ENCODE data around the gene POTEF. TPM values are rescaled to one million over a fixed set of nuclear protein-coding genes. Genes with fewer than 3 reads are reported as not detected.
"Not testable (repeated sequence)": the region's sequence is repeated elsewhere in the genome, so short reads cannot be mapped to it uniquely, and the experiment has no call there.

The POTEF gene
- total RNA-seq, result not detected

DNA sequence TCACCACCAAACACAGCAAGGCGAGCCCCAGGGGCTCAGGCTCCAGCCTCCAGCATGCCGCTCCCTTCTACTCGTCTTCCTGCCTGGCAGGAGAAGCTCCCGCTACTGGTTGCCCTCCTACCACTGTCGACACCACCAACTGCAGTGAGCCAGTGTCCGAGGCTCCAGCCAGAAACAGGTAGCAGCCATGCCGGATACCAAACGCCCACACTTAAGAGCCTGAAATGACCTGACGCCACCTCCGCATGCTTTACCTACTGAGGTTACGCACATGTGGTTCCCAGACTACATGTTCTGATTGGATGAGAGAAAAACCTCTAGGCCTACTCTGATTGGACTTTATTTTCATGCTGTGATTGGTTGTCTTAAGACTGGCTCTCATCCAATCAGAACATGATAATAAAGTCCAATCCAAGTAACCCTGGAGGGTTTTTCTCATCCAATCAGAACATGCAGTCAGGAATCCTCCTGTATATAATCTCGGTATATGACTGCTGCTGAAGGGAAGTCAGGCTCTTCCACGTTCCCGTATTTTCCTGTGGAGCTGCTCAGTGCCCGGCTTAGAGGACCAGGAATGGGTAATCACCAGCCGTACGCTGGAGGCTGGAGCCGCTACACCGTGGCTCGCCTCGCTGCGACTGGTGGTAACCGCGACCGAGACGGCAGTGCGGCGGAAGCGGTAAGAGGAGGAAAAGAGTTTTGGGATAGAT lies at the start of gene POTEF:
POTEF (minus strand) TSS at position 103 of the 710 bp plus-strand sequence. CDS start 8,707 bp downstream, outside the sequence.
- DNase-seq, result not testable (repeated sequence)

DNA sequence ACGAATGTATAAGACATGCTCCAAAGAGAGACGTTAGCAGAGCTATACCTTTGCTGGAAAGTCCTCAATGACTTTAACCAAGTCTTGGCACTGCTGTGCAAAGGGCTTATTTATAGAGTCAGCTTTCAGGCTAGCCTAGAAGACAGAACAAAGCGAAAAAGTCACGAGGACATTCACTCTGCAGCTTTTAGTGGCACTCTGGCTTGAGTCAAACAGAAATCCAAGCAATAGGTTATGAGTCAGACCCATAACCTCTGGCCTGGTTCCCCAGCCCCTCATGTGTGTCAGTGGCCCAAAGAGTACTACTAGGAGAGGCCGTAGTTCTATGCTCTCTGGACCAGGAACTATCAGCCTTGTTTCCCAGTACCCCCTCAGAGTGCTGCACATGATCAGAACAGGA lies 45.8 kb upstream of the POTEF start:
- not testable (repeated sequence) for DNase-seq

DNA sequence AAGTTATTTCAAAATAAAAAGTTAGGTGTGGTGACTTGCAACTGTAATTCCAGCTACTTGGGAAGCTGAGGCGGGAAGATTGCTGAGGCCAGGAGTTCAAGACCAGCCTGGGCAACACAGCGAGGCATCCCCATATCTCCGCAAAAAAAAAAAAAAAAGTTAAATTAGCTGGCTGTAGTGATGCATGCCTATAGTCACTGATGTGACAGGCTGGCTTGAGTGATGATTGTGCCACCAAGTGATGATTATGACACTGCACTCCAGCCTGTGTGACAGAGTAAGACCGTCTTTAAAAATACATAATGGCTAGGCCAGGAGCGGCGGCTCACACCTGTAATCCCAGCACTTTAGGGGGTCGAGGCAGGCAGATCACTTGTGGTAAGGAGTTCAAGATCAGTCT lies 40.9 kb upstream of the POTEF start:
- no peak for DNase-seq

GRCh38 chr2:130169163-130169562 lies 40.1 kb upstream of the POTEF start:
- DNase-seq, result not testable (repeated sequence)

DNA sequence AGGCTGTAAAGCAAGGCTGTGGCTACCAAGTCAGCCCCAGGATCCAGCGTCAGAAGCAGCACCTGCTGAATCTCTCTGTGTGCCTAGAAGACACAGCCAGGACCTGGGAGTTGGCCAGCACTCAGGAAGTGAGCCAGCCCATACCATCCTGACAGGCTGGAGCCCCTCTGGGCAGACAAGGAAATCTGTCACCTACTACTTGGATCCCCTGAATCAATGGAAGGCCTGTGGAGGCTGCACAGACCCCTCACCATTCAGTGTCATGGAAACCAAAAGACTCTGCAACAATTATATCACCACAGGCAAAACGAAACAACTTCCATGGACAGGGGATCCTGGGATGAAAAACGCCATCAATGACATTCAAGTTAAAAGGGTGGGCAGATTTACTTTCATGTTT lies 37.6 kb upstream of the POTEF start:
- DNase-seq, result not testable (repeated sequence)

DNA sequence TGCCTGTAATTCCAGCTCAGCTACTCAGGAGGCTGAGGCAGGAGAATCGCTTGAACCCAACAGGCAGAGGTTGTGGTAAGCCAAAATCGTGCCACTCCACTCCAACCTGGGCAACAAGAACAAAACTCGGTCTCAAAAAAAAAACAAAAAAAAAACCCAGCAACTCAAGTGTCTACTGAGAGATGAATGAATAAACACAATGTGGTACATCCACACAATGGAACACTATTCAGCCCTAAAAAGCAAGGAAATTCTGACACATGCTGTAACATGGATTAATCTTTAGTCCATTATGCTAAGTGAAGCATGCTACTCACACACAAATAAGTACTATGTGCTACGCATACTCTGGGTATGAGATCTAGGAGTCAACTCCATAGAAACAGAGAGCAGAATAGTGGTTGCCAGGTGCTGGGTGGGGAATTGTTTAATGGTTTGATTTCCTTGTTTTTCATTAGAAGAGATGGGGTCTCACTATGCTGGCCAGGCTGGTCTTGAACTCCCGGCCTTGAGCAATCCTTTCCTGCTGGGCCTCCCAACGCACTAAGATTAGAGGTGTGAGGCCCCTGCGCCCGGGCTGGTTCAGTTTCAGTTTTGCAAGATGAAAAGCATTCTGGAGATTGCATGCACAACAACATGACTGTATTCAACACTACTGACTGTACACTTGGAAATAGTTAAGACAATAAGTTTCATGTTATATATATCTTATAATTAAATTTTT lies 36.4 kb upstream of the POTEF start:
- no peak for DNase-seq

- DNase-seq, result no peak
Observed at GRCh38 chr2:130162968-130163367, 33.9 kb upstream of the POTEF start.

- not testable (repeated sequence) for DNase-seq
Observed at GRCh38 chr2:130162486-130162885, 33.5 kb upstream of the POTEF start.

DNA sequence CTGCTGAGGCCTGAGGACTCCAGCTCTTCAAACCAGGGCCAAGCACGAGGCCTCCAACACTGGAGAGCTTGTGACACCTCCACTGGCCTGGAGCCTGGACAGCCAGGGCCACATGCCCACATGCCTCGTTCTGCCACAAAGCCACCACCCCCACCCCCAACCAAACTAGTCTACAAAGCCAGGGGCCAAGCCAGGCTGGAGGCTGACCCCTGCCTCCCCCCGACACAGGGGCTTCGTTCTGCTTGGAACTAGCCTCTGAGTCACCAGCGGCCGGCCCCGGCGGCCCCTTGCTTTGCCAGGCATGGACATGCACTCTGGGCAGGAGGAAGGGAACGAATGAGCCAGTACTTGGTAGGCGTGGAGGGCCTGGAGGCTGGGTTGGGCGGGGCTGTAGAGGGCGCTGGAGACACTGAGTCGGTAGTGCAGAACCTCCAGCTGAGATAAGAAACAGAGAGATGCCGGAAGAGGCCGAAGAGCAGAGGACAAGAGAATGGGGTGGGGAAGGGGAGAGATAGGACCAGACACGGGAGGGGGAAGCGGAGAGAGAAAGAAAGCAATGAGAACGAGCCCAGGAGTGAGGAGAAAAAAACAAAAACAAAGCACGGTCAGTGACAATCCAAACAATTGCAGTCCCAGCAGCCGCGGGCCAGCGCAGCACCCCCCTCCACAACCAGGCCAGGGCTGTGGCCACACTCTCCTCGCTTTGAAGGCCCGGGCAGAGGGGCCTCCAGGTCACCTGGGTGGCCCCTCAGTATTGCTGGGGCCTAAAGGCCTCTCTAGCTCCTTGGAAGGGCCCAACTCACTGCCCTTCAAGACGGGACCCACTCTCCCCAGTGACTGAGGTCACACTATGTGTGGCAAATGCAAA lies 32.0 kb upstream of the POTEF start:
- not testable (repeated sequence) for DNase-seq

- no peak for DNase-seq
Observed at GRCh38 chr2:130160131-130160530, 31.1 kb upstream of the POTEF start.

DNA sequence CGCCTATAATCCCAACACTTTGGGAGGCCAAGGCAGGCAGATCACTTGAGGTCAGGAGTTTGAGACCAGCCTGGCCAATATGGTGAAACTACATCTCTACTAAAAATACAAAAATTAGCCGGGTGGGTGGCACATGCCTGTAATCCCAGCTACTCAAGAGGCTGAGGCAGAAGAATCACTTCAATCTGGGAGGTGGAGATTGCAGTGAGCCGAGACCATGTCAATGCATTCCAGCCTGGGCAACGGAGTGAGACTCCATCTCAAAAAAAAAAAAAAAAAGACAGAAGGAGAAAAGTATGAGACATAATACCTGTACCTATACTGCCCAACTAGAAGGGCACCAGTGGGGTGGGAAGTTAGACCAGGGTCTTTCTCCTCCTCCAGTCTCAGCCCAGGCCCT lies 30.4 kb upstream of the POTEF start:
- DNase-seq, result not testable (repeated sequence)

DNA sequence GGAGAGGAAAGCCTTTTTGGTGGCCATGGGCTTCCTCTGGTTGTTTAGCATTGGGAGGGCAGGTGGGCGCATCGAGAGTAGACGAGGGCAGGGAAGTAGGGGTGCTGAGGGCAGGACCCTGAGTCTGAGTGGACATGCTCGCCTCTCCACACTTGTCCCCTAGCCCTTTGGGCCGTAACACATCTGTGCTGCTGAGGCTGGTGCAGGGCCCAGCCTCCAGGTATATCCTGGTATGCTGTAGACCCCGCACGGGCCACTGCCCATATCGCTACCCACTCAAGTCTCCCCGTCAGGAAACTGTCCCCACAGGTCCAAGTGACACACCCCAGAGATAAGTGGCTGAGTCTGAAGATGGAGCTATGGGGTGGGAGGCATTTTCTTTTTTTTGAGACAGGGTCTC lies 29.6 kb upstream of the POTEF start:
- no peak for DNase-seq

- DNase-seq, result not testable (repeated sequence)
Observed at GRCh38 chr2:130157825-130158514, 28.9 kb upstream of the POTEF start.

DNA sequence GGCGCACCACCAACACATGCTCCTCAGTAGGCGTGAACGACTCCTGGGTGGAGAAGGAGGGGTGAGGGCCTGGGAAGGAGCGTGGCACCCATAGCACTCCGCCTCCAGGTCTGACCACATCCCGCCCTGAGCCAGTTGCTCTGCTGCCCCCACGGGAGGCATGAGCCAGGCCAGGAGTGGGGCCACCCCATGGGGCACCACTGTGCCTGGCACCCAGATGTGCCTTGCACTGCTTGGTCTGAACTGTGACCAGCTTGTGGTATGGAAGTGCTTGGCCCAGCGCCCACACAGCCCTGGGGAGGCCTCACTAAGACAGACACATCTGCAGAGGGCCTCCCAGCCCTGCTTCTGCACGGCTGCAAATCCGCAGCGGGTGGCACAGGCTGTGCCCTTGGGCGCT lies 28.3 kb upstream of the POTEF start:
- not testable (repeated sequence) for DNase-seq

GRCh38 chr2:130156624-130157004 lies 27.6 kb upstream of the POTEF start:
- no peak for DNase-seq

DNA sequence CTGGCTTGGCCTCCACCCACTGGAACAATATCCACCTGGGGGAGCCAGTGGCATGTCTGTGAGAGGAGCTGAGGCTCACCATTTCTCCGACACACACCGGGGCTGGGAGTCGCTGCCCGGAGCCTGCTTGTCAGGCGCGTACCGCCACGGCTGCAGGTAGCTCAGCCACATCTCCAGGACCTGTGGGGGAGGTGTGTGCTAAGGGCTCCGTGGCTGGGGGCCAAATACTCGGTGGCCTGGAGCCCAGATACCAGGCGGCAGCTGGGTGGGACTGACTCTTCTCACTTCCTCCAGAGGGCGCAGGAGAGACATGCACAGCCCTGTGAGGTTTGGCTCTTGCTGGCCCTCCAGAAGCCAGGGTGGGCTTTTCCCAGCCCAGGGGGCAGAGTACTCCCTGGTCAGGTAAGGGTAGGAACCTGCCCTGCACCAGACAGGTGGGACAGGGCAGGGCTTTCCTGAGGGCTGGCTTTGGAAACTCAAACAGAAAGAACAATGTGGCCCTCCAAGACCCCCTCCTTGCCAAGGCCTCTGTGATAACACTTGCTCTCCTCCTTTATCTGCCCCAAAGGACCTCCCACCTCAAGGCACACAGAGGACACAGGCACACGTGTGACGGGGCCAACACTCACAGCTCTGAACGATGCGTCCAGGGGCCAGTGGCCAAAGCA lies 27.1 kb upstream of the POTEF start:
- peak; percentile 59 for DNase-seq

- DNase-seq, result no peak
Observed at GRCh38 chr2:130154773-130155765, 26.0 kb upstream of the POTEF start.

GRCh38 chr2:130154423-130154770 lies 25.4 kb upstream of the POTEF start:
- DNase-seq, result not testable (repeated sequence)

GRCh38 chr2:130153721-130154422 lies 24.9 kb upstream of the POTEF start:
- not testable (repeated sequence) for DNase-seq

Data from tongue (tissue), 2 donors.